Islet of Langerhans (tissue), 1 donor: Measurements from ENCODE around the gene FAM184B.
A peak's percentile ranks its signal among the peaks of the same experiment; 100 is the strongest.

ENCODE experiments used
- FAIRE-seq: peaks from one replicate; lab custom pipeline; 2011; peaks lifted over from hg19 to GRCh38; lab: Jason Lieb, UNC

FAM184B gene

DNA sequence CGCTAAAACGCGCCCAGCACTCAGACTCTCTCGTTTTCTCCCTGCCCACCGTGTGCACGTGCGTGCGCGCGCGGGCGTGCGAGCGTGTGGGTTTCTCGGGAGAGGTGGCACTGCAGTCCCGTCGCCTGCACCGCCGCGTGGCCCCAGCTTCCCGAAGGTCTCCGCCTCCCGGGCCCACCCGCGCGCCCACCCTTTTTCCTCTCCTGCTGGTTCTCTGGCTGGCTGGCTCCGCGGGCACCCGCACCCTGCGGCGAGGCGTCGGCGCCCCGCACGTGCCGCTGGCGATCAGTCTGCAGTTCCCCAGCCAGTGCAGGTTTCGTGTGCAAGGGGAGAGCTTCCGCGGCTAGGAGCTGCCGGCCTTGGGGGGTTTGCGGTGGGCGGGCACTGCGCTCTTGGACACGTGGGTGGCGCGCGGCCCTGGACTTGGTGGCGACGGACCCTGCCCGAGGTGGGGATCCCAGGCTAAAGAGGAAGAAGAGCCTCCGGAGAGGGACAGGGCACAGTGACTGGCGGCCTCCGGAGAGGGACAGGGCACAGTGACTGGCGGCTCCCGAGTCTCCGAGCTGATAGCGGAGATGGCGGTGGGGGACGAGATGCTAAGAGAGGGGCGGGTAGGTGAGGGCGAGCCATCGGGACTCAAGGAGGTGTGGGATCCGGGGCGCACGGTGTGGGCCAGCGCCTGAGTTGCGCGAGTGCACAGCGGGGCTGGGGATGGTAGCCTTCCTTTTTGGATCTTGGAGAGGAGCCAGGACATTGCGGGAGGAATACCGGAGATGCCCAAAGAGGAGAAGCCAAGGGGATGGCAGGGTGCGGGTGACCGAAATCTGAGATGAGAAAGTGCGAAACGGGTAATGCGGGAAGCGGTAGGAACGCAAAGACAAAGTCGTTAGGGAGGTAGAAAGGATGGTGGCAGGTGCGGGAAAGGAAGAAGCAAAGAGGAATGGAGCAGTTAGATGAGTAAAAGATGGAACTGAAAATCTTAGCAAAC is at the start of gene FAM184B:
Gene FAM184B (minus strand): TSS at position 322 of the 988 bp plus-strand sequence. CDS start 322 bp downstream, outside the sequence.
- FAIRE-seq = no peak

- FAIRE-seq = no peak
These were observed 42.6 kb upstream of the FAM184B start for GRCh38 chr4:17823871-17824669.

DNA sequence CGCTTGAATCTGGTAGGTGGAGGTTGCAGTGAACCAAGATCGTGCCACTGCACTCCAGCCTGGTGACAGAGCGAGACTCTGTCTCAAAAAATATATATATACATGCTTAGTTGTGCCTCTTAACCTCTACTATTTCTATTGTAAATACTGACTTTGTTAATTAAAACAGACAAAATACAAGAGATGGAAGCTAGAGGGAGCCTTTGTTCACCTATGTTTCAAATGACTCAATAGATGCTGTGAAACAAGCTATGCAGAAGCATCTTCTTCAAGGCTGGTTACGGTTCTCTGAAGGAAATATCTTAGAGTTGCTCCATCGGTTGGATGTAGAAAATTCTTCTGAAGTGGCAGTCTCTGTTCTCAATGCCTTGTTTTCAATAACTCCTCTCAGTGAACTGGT is 35.6 kb upstream of the FAM184B start:
- peak; percentile 97 for FAIRE-seq

DNA sequence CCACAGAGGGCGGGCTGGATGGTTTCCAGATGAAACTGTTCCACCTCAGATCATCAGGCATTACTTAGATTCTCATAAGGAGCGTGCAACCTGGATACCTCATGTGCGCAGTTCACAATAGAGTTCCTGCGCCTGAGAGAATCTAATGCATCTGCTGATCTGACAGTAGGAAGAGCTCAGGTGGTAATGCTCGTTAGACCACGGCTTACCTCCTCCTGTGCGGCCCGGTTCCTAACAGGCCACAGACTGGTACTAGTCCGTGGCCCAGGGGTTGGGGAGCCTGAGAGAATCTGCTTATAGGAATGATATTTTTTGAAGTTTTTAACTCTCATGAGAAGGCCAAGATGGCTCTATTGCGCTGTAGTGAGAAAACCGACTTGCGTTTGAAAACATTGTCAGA is 34.7 kb upstream of the FAM184B start:
- FAIRE-seq = no peak

- FAIRE-seq = no peak
These were observed 32.7 kb upstream of the FAM184B start for GRCh38 chr4:17814140-17814539.

- no peak for FAIRE-seq
These were observed 31.4 kb upstream of the FAM184B start for GRCh38 chr4:17812801-17813200.

- no peak for FAIRE-seq
These were observed 30.7 kb upstream of the FAM184B start for GRCh38 chr4:17812125-17812524.

DNA sequence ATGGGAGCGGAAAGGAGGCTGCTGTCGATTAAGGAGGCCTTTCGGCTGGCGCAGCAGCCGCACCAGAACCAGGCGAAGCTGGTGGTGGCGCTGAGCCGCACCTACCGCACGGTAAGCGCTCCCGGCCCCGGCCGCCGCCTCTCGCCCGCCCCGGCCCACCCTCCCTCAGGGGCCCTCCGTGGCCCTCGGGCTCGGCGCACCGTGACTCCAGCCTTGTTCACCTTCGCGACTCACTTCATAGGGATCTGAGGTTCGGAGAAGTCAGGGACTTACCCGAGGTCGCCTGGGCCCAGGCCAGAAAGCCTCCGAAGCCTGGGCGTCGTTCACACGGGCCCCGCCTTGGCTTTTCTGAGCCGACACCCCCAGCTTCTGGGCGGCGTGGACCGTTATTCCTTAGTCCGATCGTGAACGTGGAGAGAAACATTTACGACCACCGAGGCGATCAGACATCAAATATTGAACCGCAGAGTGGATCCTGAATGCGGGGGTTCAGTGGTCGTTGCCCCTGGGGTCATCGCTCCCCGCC is 29.7 kb upstream of the FAM184B start:
- FAIRE-seq = no peak

- FAIRE-seq = peak; percentile 45
These were observed 29.0 kb upstream of the FAM184B start, which contains the start of the genes DCAF16 and NCAPG for GRCh38 chr4:17810260-17811077. DCAF16 (minus strand) TSS chr4:17810757; CDS start chr4:17804141, 6,616 bp downstream. NCAPG (plus strand) TSS chr4:17810979; CDS start chr4:17811078, 99 bp downstream.

GRCh38 chr4:17809667-17810066 is 28.2 kb upstream of the FAM184B start:
- FAIRE-seq = no peak

DNA sequence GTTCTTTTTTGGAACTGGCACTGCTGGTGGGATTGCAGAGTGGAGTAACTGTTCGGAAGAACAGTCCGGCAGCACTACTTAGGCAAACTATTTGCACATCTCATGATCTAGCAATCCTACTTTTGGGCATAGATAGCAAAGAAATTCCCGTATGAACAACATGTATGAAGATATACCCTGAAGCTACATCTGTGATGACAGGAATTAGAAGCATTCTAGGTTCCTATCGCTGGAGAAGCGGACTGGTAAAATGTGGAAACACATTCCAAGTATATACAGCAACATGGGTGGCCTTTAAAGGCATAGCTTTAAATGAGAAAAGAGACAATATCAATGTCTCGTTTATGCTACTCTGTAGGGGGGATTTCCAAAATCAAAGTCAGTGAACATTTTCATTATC is 26.0 kb upstream of the FAM184B start:
- FAIRE-seq = no peak

DNA sequence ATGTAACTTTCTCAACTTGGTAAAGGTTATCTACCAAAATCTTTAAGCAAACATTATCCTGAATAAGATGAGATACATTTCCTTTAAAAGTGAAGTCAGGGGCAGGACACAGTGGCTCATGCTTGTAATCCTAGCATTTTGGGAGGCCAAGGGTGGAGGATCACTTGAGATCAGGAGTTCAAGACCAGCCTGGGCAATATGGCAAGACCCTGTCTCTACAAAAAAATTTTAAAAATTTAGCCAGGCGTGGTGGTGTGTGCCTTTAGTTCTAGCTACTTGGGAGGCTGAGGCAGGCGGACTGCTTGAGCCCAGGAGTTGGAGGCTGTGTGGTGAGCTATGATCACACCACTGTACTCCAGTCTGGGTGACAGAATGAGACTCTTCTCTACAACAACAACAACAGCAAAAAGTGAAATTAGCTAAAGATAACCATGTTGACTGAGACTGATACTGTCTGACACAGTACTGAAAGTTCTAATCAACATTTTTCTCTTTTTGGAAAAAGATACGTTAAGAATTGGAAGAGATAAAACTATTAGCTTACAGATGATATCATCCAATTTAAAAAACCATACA is 24.2 kb upstream of the FAM184B start:
- FAIRE-seq = no peak

DNA sequence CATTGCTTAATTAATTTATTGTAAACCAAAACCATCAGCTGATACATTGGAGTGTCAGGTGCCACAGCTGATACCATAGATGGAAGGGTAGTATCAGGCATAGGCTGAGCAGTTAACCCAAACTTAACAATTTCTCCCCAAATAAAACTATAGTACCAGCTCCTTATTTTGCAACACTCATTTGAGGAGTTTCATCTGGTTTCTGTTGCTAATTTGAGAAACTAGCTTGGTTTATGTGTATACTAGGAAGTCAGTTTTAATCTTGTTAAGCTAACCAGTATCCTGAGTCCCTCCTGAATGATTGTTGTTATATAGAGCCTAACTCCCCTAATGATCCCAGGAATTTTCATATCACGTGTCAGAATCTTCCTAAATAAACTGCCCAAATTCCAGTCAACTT is 16.4 kb upstream of the FAM184B start:
- no peak for FAIRE-seq

DNA sequence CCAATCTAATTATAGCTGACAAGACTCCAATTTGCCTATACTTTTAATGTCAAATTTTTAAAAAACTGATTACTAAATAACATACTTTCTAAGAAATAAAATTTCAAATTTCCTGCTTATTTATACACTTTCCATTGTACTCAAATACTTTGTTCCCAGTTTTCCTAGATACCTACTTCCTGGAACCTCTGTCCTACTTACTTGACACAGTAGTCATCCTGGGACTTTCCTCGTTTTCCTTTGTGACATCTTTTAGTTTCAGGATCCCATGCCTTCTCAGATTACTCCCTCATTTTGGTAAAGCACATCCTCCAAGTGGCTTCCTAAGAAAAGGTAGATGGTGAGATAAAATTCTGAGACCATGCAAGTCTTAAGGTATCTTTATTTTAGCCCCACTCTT is 13.3 kb upstream of the FAM184B start:
- peak; percentile 24 for FAIRE-seq

- no peak for FAIRE-seq
These were observed 7.5 kb upstream of the FAM184B start for GRCh38 chr4:17788956-17789355.

DNA sequence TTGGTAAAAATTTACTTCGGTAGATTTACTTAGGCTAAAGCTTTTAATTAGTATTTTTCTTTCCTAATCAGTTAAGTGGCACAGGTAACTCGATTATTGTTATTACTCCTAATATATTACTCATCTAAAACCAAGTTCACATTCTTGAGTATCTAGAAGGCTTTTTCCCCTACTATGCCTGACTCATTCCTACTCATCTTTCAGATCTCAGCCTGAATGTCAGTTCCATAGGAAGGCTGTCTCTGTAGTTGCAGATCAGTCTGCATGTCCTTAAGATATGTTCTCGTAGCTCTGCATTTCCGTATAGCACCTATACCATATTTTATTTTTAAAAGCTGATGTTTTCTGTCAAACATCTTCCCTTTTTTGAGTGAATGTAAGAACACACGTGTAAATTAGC is 5.9 kb upstream of the FAM184B start:
- no peak for FAIRE-seq

DNA sequence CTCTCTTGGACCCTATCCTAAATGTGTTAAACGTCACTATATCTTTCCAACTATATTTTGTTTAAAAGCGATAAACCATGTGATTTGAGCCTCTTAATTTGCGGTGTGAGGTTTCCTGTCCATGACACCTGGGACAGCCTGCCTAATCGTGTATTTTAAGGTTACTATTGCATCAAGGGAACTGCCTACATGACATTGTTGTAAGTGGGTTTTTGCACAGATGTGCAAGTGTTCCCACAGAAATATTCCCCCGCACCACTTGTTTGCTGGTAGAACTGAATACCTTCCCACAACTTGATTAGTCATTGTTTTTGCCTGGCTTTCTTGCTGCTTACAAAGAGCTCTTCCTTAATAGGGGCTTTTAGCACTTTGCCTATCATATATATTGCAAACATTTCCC is 5.1 kb upstream of the FAM184B start:
- no peak for FAIRE-seq

- FAIRE-seq = no peak
These were observed 4.4 kb upstream of the FAM184B start for GRCh38 chr4:17785858-17786257.

- no peak for FAIRE-seq
These were observed 721 bp downstream of the FAM184B start for GRCh38 chr4:17780501-17781299.

DNA sequence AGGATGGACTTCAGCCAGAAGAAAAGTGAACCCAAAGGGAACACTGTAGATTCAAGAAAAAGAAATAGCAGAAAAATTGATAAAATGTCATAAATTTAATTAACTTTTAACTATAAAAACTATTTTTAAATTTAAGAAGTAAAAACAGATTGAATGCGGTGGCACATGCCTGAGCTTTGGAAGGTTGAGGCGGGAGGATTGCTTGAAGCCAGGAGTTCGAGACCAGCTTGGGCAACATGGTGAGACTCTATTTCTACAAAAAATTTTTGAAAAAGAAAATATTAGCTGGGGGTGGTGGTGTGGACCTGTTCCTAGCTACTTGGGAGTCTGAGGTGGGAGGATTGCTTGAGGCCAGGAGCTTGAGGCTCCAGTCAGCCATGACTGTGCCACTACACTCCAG is 3.0 kb downstream of the FAM184B start:
- no peak for FAIRE-seq
